ENCODE measurements around the gene WDR73.

DNA sequence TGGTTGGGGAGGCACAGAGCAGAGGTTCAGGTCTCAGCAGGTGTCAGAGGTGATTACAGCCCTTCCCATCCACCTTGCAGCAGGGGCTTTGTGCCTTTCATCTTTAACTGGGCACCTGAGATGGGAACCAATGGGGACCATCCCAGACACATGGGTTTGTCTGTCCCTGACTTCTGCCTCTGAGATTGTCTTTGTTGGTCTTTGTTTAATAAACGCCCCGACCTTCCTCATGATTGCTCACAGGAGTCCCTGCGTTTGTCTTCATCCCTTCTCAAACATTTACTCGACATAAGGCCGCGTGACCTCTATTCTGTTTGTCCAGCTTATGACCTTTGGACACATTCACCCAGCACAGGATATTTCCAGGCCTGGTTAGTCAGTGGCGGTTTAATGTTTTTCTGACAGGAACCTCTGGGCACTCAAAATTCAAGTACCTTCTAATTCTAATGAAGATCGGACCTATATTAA is 47.4 kb downstream of the WDR73 start:
- TF ChIP-seq SIN3A (IDR thresholded peaks at IDR 0.05; ENCODE audit: borderline replicate concordance, insufficient read depth, low read length) (no peak), POLR2AphosphoS5 (IDR thresholded peaks at IDR 0.05; ENCODE audit: low read depth, low read length) (no peak)
- TF ChIP-seq, protein P1, sequence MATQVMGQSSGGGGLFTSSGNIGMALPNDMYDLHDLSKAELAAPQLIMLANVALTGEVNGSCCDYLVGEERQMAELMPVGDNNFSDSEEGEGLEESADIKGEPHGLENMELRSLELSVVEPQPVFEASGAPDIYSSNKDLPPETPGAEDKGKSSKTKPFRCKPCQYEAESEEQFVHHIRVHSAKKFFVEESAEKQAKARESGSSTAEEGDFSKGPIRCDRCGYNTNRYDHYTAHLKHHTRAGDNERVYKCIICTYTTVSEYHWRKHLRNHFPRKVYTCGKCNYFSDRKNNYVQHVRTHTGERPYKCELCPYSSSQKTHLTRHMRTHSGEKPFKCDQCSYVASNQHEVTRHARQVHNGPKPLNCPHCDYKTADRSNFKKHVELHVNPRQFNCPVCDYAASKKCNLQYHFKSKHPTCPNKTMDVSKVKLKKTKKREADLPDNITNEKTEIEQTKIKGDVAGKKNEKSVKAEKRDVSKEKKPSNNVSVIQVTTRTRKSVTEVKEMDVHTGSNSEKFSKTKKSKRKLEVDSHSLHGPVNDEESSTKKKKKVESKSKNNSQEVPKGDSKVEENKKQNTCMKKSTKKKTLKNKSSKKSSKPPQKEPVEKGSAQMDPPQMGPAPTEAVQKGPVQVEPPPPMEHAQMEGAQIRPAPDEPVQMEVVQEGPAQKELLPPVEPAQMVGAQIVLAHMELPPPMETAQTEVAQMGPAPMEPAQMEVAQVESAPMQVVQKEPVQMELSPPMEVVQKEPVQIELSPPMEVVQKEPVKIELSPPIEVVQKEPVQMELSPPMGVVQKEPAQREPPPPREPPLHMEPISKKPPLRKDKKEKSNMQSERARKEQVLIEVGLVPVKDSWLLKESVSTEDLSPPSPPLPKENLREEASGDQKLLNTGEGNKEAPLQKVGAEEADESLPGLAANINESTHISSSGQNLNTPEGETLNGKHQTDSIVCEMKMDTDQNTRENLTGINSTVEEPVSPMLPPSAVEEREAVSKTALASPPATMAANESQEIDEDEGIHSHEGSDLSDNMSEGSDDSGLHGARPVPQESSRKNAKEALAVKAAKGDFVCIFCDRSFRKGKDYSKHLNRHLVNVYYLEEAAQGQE (IDR thresholded peaks at IDR 0.05; ENCODE audit: insufficient read depth in 1 of 2, low read depth in 2 of 2, low read length in 2 of 2) = no peak
